HG03442 (cell line): ENCODE data around the gene GRIK2.

ENCODE experiments used
- ATAC-seq: cut with Tn5 transposase; IDR thresholded peaks from one replicate; pipeline ENCODE4 v1.9.1; 2021; ENCODE audit warnings: mild to moderate bottlenecking, moderate library complexity; ENCODE audit not compliant: unreplicated experiment

Gene GRIK2

GRCh38 chr6:102115911-102116310 lies 722.4 kb downstream of the GRIK2 start:
- no peak for ATAC-seq

GRCh38 chr6:102118034-102118433 lies 724.5 kb downstream of the GRIK2 start:
- ATAC-seq = no peak
